Measurements from ENCODE around the gene PRICKLE2. TPM values are rescaled to one million over a fixed set of nuclear protein-coding genes. Genes with fewer than 3 reads are reported as not detected.
A peak's percentile ranks its signal among the peaks of the same experiment; 100 is the strongest.

PRICKLE2 gene
- total and polyA plus RNA-seq, 2 experiments from 2014 or later: 8.5 to 30.3 TPM

DNA sequence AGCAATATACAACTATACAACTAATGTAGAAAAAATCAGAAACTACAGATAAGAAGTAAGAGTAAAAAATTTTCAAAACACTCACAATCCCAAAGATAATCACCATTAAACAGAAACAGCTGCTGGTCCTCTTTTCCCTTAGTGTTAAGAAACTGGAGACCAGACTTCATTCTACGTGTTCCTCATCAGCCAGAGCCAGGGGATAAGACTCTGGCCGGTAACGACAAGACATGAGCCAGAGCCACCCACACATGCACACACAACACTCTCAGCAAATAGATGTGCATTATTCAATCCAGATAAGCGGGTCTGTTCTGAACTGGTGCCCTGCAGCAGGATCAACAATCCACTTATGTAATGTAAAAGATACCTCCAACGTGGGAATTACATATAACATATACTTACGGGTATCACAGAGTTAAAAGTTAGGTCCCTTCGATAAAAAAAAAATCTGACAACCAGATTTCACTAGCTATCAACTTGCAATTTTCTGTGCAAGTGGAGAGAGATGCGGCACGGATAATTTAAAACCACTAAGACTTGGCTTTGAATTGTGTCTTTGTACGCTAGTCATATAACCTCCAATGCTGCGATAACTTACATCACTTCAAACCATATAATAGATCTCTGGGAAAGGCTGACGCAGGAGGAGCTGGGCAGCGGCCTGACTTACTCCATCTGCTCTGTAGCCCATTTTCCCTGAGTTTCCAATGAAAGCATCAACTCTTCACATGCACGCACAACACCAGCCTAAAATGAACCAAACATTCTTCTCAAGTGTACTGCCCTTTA, 17.8 kb downstream of the PRICKLE2 start:
- no peaks in the 10 kb centered on the region for H4K20me1 ChIP-seq (ENCODE audit: insufficient read depth, poor library complexity, severe bottlenecking)
- H3K9me3 ChIP-seq (ENCODE audit: low read depth): no peaks in the 10 kb centered on the region
- H3K9me2 ChIP-seq (replicated peaks; ENCODE audit: insufficient read depth): no peaks in the 10 kb centered on the region
- H3K36me3 ChIP-seq (replicated peaks; ENCODE audit: insufficient read depth, low read depth): no peaks in the 10 kb centered on the region
- DNase-seq (ENCODE audit: low spot score): peak; percentile 52
- peak overlapping the region; percentile 38 for H3K4me2 ChIP-seq
- peaks cover 72% of the 10 kb centered on the region for H3K79me2 ChIP-seq
- no peak overlapping the region for H2AFZ ChIP-seq
- peak overlapping the region; percentile 71 for H3K27ac ChIP-seq
- H3K27me3 ChIP-seq: no peaks in the 10 kb centered on the region
- peaks cover 15% of the 10 kb centered on the region for H3K4me1 ChIP-seq (ENCODE audit: insufficient read depth)
- WGBS (ENCODE audit: low lambda C conversion rate, missing lambda C conversion rate): 42% methylated on average over 14 of the region's 14 CpGs
- no peak overlapping the region for H3K4me3 ChIP-seq
- TF ChIP-seq EZH2 (IDR thresholded peaks at IDR 0.05; ENCODE audit: borderline replicate concordance): no peak
- no peak for TF ChIP-seq EZH2phosphoT487 (IDR thresholded peaks at IDR 0.05; ENCODE audit: low read depth, severe bottlenecking, unreplicated experiment)
- TF ChIP-seq, protein P1, sequence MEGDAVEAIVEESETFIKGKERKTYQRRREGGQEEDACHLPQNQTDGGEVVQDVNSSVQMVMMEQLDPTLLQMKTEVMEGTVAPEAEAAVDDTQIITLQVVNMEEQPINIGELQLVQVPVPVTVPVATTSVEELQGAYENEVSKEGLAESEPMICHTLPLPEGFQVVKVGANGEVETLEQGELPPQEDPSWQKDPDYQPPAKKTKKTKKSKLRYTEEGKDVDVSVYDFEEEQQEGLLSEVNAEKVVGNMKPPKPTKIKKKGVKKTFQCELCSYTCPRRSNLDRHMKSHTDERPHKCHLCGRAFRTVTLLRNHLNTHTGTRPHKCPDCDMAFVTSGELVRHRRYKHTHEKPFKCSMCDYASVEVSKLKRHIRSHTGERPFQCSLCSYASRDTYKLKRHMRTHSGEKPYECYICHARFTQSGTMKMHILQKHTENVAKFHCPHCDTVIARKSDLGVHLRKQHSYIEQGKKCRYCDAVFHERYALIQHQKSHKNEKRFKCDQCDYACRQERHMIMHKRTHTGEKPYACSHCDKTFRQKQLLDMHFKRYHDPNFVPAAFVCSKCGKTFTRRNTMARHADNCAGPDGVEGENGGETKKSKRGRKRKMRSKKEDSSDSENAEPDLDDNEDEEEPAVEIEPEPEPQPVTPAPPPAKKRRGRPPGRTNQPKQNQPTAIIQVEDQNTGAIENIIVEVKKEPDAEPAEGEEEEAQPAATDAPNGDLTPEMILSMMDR (IDR thresholded peaks at IDR 0.05; ENCODE audit: poor library complexity): no peak

DNA sequence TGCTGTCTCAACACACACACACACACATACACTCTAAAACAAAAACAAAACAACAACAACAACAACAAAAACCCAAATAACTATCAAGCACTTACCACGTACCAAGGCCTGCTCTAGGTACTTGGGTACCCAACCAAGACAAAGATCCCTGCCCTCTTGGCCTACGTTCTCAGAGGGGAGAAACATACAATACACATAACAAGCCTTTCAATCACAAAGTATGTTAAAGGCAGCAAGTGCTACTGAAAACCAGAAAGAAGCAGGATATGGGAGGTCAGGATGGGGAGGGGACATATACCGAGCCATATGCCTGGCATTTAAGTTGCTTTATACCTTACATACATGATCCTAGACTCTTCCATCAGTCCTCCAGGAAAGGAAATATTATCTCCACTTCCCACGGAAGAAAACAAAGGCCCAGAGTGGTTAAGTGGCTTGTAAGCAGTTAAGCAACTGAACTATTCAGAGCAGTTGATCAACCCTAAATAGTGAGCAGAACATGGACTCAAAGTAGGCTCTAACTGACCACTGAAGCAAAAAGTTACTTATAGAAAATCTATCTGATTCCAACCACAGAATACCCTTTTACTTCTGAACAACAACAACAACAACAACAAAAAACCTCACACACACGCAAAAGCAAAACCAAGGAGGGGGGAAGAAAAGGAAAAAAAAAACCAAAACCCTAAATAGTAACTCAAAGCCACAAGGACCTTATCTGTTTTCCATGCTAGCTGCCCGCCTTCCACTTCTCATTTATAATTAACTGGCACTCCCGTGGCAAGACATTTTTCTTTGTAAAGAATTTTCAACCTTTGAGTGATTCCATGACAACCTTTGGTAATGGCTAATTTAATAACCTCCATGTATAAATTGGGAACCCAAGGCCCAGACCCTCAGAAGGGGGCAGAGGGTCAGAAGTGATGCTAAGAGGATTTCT, 21.0 kb downstream of the PRICKLE2 start:
- H2AFZ ChIP-seq: no peak overlapping the region
- H3K9me3 ChIP-seq (ENCODE audit: low read depth): no peaks in the 10 kb centered on the region
- no peak overlapping the region for H3K4me2 ChIP-seq
- DNase-seq (ENCODE audit: low spot score): no peak
- no peak overlapping the region for H3K27ac ChIP-seq
- H3K4me1 ChIP-seq (ENCODE audit: insufficient read depth): peaks cover 4% of the 10 kb centered on the region
- no peaks in the 10 kb centered on the region for H3K9me2 ChIP-seq (replicated peaks; ENCODE audit: insufficient read depth)
- H3K79me2 ChIP-seq: peaks cover 71% of the 10 kb centered on the region
- H4K20me1 ChIP-seq (ENCODE audit: insufficient read depth, poor library complexity, severe bottlenecking): no peaks in the 10 kb centered on the region
- no peak for TF ChIP-seq EZH2 (IDR thresholded peaks at IDR 0.05; ENCODE audit: borderline replicate concordance)
- TF ChIP-seq, protein P1 (IDR thresholded peaks at IDR 0.05; ENCODE audit: poor library complexity): no peak
- TF ChIP-seq EZH2phosphoT487 (IDR thresholded peaks at IDR 0.05; ENCODE audit: low read depth, severe bottlenecking, unreplicated experiment): no peak
- no peaks in the 10 kb centered on the region for H3K27me3 ChIP-seq
- H3K4me3 ChIP-seq: no peak overlapping the region
- 85% methylated on average over 7 of the region's 7 CpGs for WGBS (ENCODE audit: low lambda C conversion rate, missing lambda C conversion rate)
- no peaks in the 10 kb centered on the region for H3K36me3 ChIP-seq (replicated peaks; ENCODE audit: insufficient read depth, low read depth)

DNA sequence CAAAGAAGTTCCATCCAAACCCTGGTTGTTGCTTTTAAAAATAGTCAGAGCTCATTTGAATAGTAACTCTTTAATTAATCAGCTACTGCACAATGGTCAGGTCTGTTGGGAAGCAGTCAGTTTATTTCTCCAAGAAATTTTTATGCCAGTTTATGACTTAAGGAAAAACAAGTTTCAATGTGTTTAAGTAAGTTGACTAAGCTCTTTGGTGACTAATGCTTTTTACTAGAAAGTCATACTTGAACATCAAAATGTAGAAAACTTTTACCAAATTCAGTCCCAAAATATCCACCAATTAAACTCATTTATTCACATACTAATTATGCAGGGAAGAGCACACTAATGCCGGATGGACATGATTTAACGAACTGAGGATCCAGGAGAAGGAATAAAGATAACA, 22.1 kb downstream of the PRICKLE2 start:
- TF ChIP-seq EZH2 (IDR thresholded peaks at IDR 0.05; ENCODE audit: borderline replicate concordance): no peak
- TF ChIP-seq, protein P1 (IDR thresholded peaks at IDR 0.05; ENCODE audit: poor library complexity): no peak
- no peak for TF ChIP-seq EZH2phosphoT487 (IDR thresholded peaks at IDR 0.05; ENCODE audit: low read depth, severe bottlenecking, unreplicated experiment)
- Histone ChIP-seq H3K4me3 (no peak overlapping the region), H3K4me2 (no peak overlapping the region), H3K36me3 (replicated peaks; ENCODE audit: insufficient read depth, low read depth) (no peaks in the 10 kb centered on the region), H3K9me2 (replicated peaks; ENCODE audit: insufficient read depth) (no peaks in the 10 kb centered on the region), H3K79me2 (peaks cover 65% of the 10 kb centered on the region), H3K4me1 (ENCODE audit: insufficient read depth) (peaks cover 4% of the 10 kb centered on the region), H3K27ac (no peak overlapping the region), H3K9me3 (ENCODE audit: low read depth) (no peaks in the 10 kb centered on the region), H3K27me3 (no peaks in the 10 kb centered on the region), H2AFZ (no peak overlapping the region), H4K20me1 (ENCODE audit: insufficient read depth, poor library complexity, severe bottlenecking) (no peaks in the 10 kb centered on the region)
- 88% methylated on average over 2 of the region's 2 CpGs for whole genome bisulfite sequencing (ENCODE audit: low lambda C conversion rate, missing lambda C conversion rate)
- DNase-seq (ENCODE audit: low spot score): no peak

Measured in hepatocyte (in vitro differentiated cells).